WTC11 (cell line): ENCODE results near the gene AKNAD1. TPM values are rescaled to one million over a fixed set of nuclear protein-coding genes. Genes with fewer than 3 reads are reported as not detected.
A peak's percentile ranks its signal among the peaks of the same experiment; 100 is the strongest.

Experiments used
- ATAC-seq: fragments of 200-7000 bp; cut with Tn5 transposase; 2 replicates; pipeline ENCODE4 v1.10.0; 2021; ENCODE audit warnings: mild to moderate bottlenecking, moderate library complexity
- CTCF ChIA-PET: fragments of 300-600 bp; sonication (Branson Sonifier 250); formaldehyde crosslinking; loops from one replicate; lab custom pipeline; 2021; ENCODE audit warnings: antibody characterized with exemption; lab: Charles Lee
- POLR2A ChIA-PET: fragments of 350-600 bp; sonication (Branson Sonifier 250); formaldehyde crosslinking; loops from one replicate; lab custom pipeline; 2021; ENCODE audit warnings: antibody characterized with exemption; lab: Charles Lee
- DNase-seq: peaks from one replicate; pipeline ENCODE4 v3.0.0; 2021; ENCODE audit warnings: low spot score
- H3K27ac Mint-ChIP-seq: 2 replicates; pipeline ENCODE4 v1.8.0; 2021; ENCODE audit warnings: mixed read lengths
- H3K27me3 Mint-ChIP-seq: 2 replicates; pipeline ENCODE4 v1.8.0; 2021; ENCODE audit warnings: low read depth, mild to moderate bottlenecking, moderate library complexity, mixed read lengths
- H3K36me3 Mint-ChIP-seq: 2 replicates; pipeline ENCODE4 v1.8.0; 2021; ENCODE audit warnings: mixed read lengths
- H3K4me1 Mint-ChIP-seq: 2 replicates; pipeline ENCODE4 v1.8.0; 2022; ENCODE audit warnings: mixed read lengths
- H3K4me3 Mint-ChIP-seq: 2 replicates; pipeline ENCODE4 v1.8.0; 2021; ENCODE audit warnings: mild to moderate bottlenecking, moderate library complexity, mixed read lengths
- H3K9me3 Mint-ChIP-seq: 2 replicates; pipeline ENCODE4 v1.8.0; 2021; ENCODE audit warnings: mixed read lengths
- ARID4B ChIP-seq: sonication (generic); formaldehyde crosslinking; IDR thresholded peaks from 2 replicates; pipeline ENCODE4 v1.8.0; 2023; ENCODE audit warnings: missing genetic modification reagents, mild to moderate bottlenecking, borderline replicate concordance
- ATF2 ChIP-seq: sonication (generic); formaldehyde crosslinking; IDR thresholded peaks from 2 replicates; pipeline ENCODE4 v1.8.1; 2022; ENCODE audit warnings: low read depth, missing genetic modification reagents, borderline replicate concordance
- CBFB ChIP-seq: sonication (generic); formaldehyde crosslinking; IDR thresholded peaks from 2 replicates; pipeline ENCODE4 v1.8.1; 2022; ENCODE audit warnings: mild to moderate bottlenecking, low read depth, missing genetic modification reagents
- CREB1 ChIP-seq: sonication (generic); formaldehyde crosslinking; IDR thresholded peaks from 2 replicates; pipeline ENCODE4 v1.8.0; 2023; ENCODE audit warnings: mild to moderate bottlenecking, missing genetic modification reagents
- E2F5 ChIP-seq: sonication (generic); formaldehyde crosslinking; IDR thresholded peaks from 2 replicates; pipeline ENCODE4 v1.8.1; 2022; ENCODE audit warnings: mild to moderate bottlenecking, moderate library complexity, missing genetic modification reagents
- ERG ChIP-seq: fragments of 250-450 bp; sonication (Bioruptor Pico); IDR thresholded peaks from 2 replicates; pipeline ENCODE4 v1.8.0; 2021; ENCODE audit warnings: mild to moderate bottlenecking
- FOXJ3 ChIP-seq: sonication (generic); formaldehyde crosslinking; IDR thresholded peaks from 2 replicates; pipeline ENCODE4 v1.9.0; 2021; ENCODE audit warnings: missing genetic modification reagents, mild to moderate bottlenecking, borderline replicate concordance
- GRHL2 ChIP-seq: fragments of 250-450 bp; sonication (Bioruptor Pico); IDR thresholded peaks from 2 replicates; pipeline ENCODE4 v1.8.0; 2022; ENCODE audit warnings: mild to moderate bottlenecking, moderate library complexity; ENCODE audit not compliant: insufficient replicate concordance, severe bottlenecking
- GTF2I ChIP-seq: fragments of 250-450 bp; sonication (Bioruptor Pico); conservative IDR thresholded peaks from 2 replicates; pipeline ENCODE4 v1.4.0; 2021; ENCODE audit warnings: mild to moderate bottlenecking
- HMGA2 ChIP-seq: fragments of 250-450 bp; sonication (Bioruptor Pico); IDR thresholded peaks from 2 replicates; pipeline ENCODE4 v1.4.0; 2021; ENCODE audit warnings: mild to moderate bottlenecking, moderate library complexity
- NFE2L1 ChIP-seq: sonication (generic); formaldehyde crosslinking; IDR thresholded peaks from 2 replicates; pipeline ENCODE4 v1.8.1; 2023; ENCODE audit warnings: missing genetic modification reagents
- NR2C2 ChIP-seq: sonication (generic); formaldehyde crosslinking; IDR thresholded peaks from 2 replicates; pipeline ENCODE4 v1.8.0; 2022; ENCODE audit warnings: mild to moderate bottlenecking, missing genetic modification reagents
- RORB ChIP-seq: fragments of 250-450 bp; sonication (Bioruptor Pico); IDR thresholded peaks from 2 replicates; pipeline ENCODE4 v1.9.0; 2021; ENCODE audit warnings: mild to moderate bottlenecking
- ZNF138 ChIP-seq: sonication (generic); formaldehyde crosslinking; conservative IDR thresholded peaks from 2 replicates; pipeline ENCODE4 v1.8.1; 2022; ENCODE audit warnings: mild to moderate bottlenecking, moderate library complexity, missing genetic modification reagents
- ZNF281 ChIP-seq: sonication (generic); formaldehyde crosslinking; IDR thresholded peaks from 2 replicates; pipeline ENCODE4 v1.8.0; 2023; ENCODE audit warnings: mild to moderate bottlenecking, missing genetic modification reagents
- ZNF317 ChIP-seq: sonication (generic); formaldehyde crosslinking; IDR thresholded peaks from 2 replicates; pipeline ENCODE4 v1.8.1; 2023; ENCODE audit warnings: low read depth, mild to moderate bottlenecking, moderate library complexity, missing genetic modification reagents, borderline replicate concordance
- ZNF425 ChIP-seq: fragments of 250-450 bp; sonication (Bioruptor Pico); conservative IDR thresholded peaks from 2 replicates; pipeline ENCODE4 v1.9.0; 2021; ENCODE audit warnings: mild to moderate bottlenecking
- total RNA-seq: library from RNA; stranded (reverse); gene quantifications from 3 replicates; pipeline ENCODE4 v1.2.3, GENCODE V29; 2021

AKNAD1 gene
- total RNA-seq, 1 experiment from 2014 or later: not detected

- Mint-ChIP-seq H3K4me1 (peaks cover 24% of the 10 kb centered on the region), H3K27ac (no peak overlapping the region), H3K27me3 (no peaks in the 10 kb centered on the region), H3K4me3 (no peak overlapping the region), H3K36me3 (peaks cover 2% of the 10 kb centered on the region; the same call in 1 of the 2 replicates), H3K9me3 (no peaks in the 10 kb centered on the region)
- CTCF ChIA-PET: interaction anchor here (0.6 to 0.9 kb wide), 2 partner anchors 15 to 293 kb away, joined by 3 to 5 read pairs; a partner anchor contains a TSS
- TF ChIP-seq ZNF317 (no peak), ERG (CRISPR knock-in tag) (no peak), ZNF425 (CRISPR knock-in tag) (no peak), ZNF138 (no peak), HMGA2 (CRISPR knock-in tag) (no peak), GRHL2 (CRISPR knock-in tag) (no peak)
- ATAC-seq (no peak), DNase-seq (no peak)
- POLR2A ChIA-PET: interaction anchor here (0.7 kb wide), 1 partner anchor 156 kb away, joined by 3 read pairs; no protein-coding TSS in a partner anchor
Observed at GRCh38 chr1:108819878-108820277, 37.0 kb downstream of the AKNAD1 start.

- Mint-ChIP-seq H3K27ac (no peak overlapping the region), H3K27me3 (no peaks in the 10 kb centered on the region), H3K9me3 (no peaks in the 10 kb centered on the region), H3K4me1 (peaks cover 35% of the 10 kb centered on the region), H3K36me3 (peaks cover 2% of the 10 kb centered on the region; the same call in 1 of the 2 replicates), H3K4me3 (no peak overlapping the region)
- ChIA-PET CTCF (interaction anchor here (1.4 to 2.3 kb wide), 3 partner anchors 53 to 295 kb away, joined by 3 to 19 read pairs (median 11); a partner anchor contains a TSS), POLR2A (no interaction called here)
- ATAC-seq (peak; percentile 70), DNase-seq (no peak)
- TF ChIP-seq ATF2 (CRISPR knock-in tag) (no peak), NFE2L1 (CRISPR knock-in tag) (no peak), ARID4B (no peak), E2F5 (CRISPR knock-in tag) (no peak), ZNF281 (no peak), CREB1 (no peak), GTF2I (CRISPR knock-in tag) (no peak), NR2C2 (CRISPR knock-in tag) (no peak), CBFB (CRISPR knock-in tag) (no peak), RORB (no peak), FOXJ3 (no peak)
Observed at GRCh38 chr1:108817811-108818210, 39.1 kb downstream of the AKNAD1 start.
